Stimulated activated CD8-positive, alpha-beta memory T cell treated with anti-CD3 and anti-CD28 coated beads, Interleukin-12 subunit alpha, Interleukin-12 subunit beta, amount 100 ng/mL, for 1 hour (primary cell): Measurements from ENCODE around the gene LILRA1.
"Not testable (repeated sequence)": the region's sequence is repeated elsewhere in the genome, so short reads cannot be mapped to it uniquely, and the experiment has no call there.

Experiments used
- DNase-seq: peaks from one replicate; pipeline ENCODE4 v3.0.0-alpha.2; 2020; ENCODE audit warnings: low read depth

LILRA1 gene

GRCh38 chr19:54624934-54625730, 31.7 kb downstream of the LILRA1 start:
- not testable (repeated sequence) for DNase-seq

GRCh38 chr19:54626757-54627156, 33.3 kb downstream of the LILRA1 start:
- DNase-seq, result no peak

- not testable (repeated sequence) for DNase-seq
These were observed 34.5 kb downstream of the LILRA1 start for GRCh38 chr19:54627912-54628311.

GRCh38 chr19:54630262-54630661, 36.8 kb downstream of the LILRA1 start, which contains the start of gene LILRB1:
TSS of gene LILRB1 (plus strand) at chr19:54630484. CDS start at chr19:54631074, 590 bp downstream.
- not testable (repeated sequence) for DNase-seq

GRCh38 chr19:54630782-54631181, 37.4 kb downstream of the LILRA1 start:
- no peak for DNase-seq

- DNase-seq, result not testable (repeated sequence)
These were observed 38.3 kb downstream of the LILRA1 start for GRCh38 chr19:54631489-54632337.

- not testable (repeated sequence) for DNase-seq
These were observed 39.1 kb downstream of the LILRA1 start for GRCh38 chr19:54632517-54632916.

GRCh38 chr19:54633401-54633800, 40.0 kb downstream of the LILRA1 start:
- DNase-seq, result no peak

- DNase-seq, result not testable (repeated sequence)
These were observed 42.6 kb downstream of the LILRA1 start for GRCh38 chr19:54636081-54636480.

GRCh38 chr19:54638683-54639082, 45.3 kb downstream of the LILRA1 start:
- DNase-seq, result no peak

GRCh38 chr19:54642953-54643352, 49.5 kb downstream of the LILRA1 start:
- not testable (repeated sequence) for DNase-seq

- DNase-seq, result not testable (repeated sequence)
These were observed 50.2 kb downstream of the LILRA1 start for GRCh38 chr19:54643583-54643982.

- no peak for DNase-seq
These were observed 50.6 kb downstream of the LILRA1 start for GRCh38 chr19:54644056-54644455.

GRCh38 chr19:54646331-54646841, 53.0 kb downstream of the LILRA1 start:
- no peak for DNase-seq

GRCh38 chr19:54648129-54648528, 54.7 kb downstream of the LILRA1 start:
- no peak for DNase-seq

GRCh38 chr19:54650108-54650655, 56.8 kb downstream of the LILRA1 start:
- no peak for DNase-seq
